Astrocyte (in vitro differentiated cells and primary cell): ENCODE data around the gene DENND10. TPM values are rescaled to one million over a fixed set of nuclear protein-coding genes. Genes with fewer than 3 reads are reported as not detected.
"Not testable (repeated sequence)": the region's sequence is repeated elsewhere in the genome, so short reads cannot be mapped to it uniquely, and the experiment has no call there.

Experiments
- DNase-seq: peaks from one replicate; pipeline ENCODE4 v3.0.0-alpha.2; 2010; ENCODE audit warnings: low read depth
- FAIRE-seq: peaks from 2 replicates; lab custom pipeline; 2011; peaks lifted over from hg19 to GRCh38; lab: Jason Lieb, UNC
- H2AFZ ChIP-seq: 2 replicates; pipeline ENCODE4 v1.6.0; 2012; ENCODE audit warnings: low read depth, low read length, inconsistent platforms
- H3K27ac ChIP-seq: 2 replicates; pipeline ENCODE4 v1.5.1; 2011; ENCODE audit warnings: low read depth, low read length, inconsistent platforms
- H3K27me3 ChIP-seq: 2 replicates; pipeline ENCODE4 v1.6.0; 2011; ENCODE audit warnings: low read length, inconsistent platforms; ENCODE audit not compliant: insufficient read depth
- H3K36me3 ChIP-seq: 2 replicates; pipeline ENCODE4 v1.5.1; 2011; ENCODE audit warnings: low read length, inconsistent platforms; ENCODE audit not compliant: insufficient read depth
- H3K4me1 ChIP-seq: 2 replicates; pipeline ENCODE4 v1.5.1; 2011; ENCODE audit warnings: low read length, inconsistent platforms; ENCODE audit not compliant: insufficient read depth
- H3K4me2 ChIP-seq: 2 replicates; pipeline ENCODE4 v1.6.0; 2012; ENCODE audit warnings: low read length, inconsistent platforms
- H3K4me3 ChIP-seq: 2 replicates; pipeline ENCODE4 v1.5.1; 2011; ENCODE audit warnings: low read depth, mild to moderate bottlenecking, low read length, inconsistent platforms; ENCODE audit not compliant: insufficient read depth
- H3K79me2 ChIP-seq: 2 replicates; pipeline ENCODE4 v1.6.0; 2012; ENCODE audit warnings: mild to moderate bottlenecking, low read length, inconsistent platforms; ENCODE audit not compliant: insufficient read depth
- H3K9ac ChIP-seq: 2 replicates; pipeline ENCODE4 v1.6.0; 2012; ENCODE audit warnings: mild to moderate bottlenecking, low read length, inconsistent platforms
- H3K9me3 ChIP-seq: 2 replicates; pipeline ENCODE4 v1.5.1; 2012; ENCODE audit warnings: low read depth, mild to moderate bottlenecking, low read length, inconsistent platforms; ENCODE audit not compliant: insufficient read depth
- H4K20me1 ChIP-seq: 2 replicates; pipeline ENCODE4 v1.6.0; 2012; ENCODE audit warnings: low read length, inconsistent platforms; ENCODE audit not compliant: insufficient read depth
- H3K27ac Mint-ChIP-seq: one replicate; pipeline ENCODE4 v1.8.0; 2021; ENCODE audit warnings: mild to moderate bottlenecking, mixed read lengths; ENCODE audit not compliant: unreplicated experiment
- H3K27me3 Mint-ChIP-seq: one replicate; pipeline ENCODE4 v1.8.0; 2021; ENCODE audit warnings: low read depth, mixed read lengths; ENCODE audit not compliant: unreplicated experiment
- H3K36me3 Mint-ChIP-seq: one replicate; pipeline ENCODE4 v1.8.0; 2021; ENCODE audit warnings: low read depth, mixed read lengths; ENCODE audit not compliant: unreplicated experiment
- H3K4me1 Mint-ChIP-seq: one replicate; pipeline ENCODE4 v1.8.0; 2021; ENCODE audit warnings: low read depth, mixed read lengths; ENCODE audit not compliant: unreplicated experiment
- H3K4me3 Mint-ChIP-seq: one replicate; pipeline ENCODE4 v1.8.0; 2021; ENCODE audit warnings: mild to moderate bottlenecking, moderate library complexity, mixed read lengths; ENCODE audit not compliant: unreplicated experiment
- H3K9me3 Mint-ChIP-seq: one replicate; pipeline ENCODE4 v1.8.0; 2021; ENCODE audit warnings: mild to moderate bottlenecking, mixed read lengths; ENCODE audit not compliant: unreplicated experiment
- CTCF ChIP-seq: IDR thresholded peaks from 2 replicates; pipeline ENCODE4 v1.5.1; 2011; ENCODE audit warnings: low read depth, mild to moderate bottlenecking, inconsistent platforms, low read length, moderate library complexity; ENCODE audit not compliant: insufficient read depth
- EZH2 ChIP-seq: IDR thresholded peaks from 2 replicates; pipeline ENCODE4 v1.6.1; 2012; ENCODE audit warnings: mild to moderate bottlenecking, low read length, inconsistent platforms; ENCODE audit not compliant: insufficient read depth
- total RNA-seq: library from RNA; stranded (reverse); gene quantifications from 2 replicates; pipeline ENCODE4 v1.2.1, GENCODE V29; 2021

DENND10 gene
- total RNA-seq, 1 donor from 2014 or later: 41.8 TPM

GRCh38 chr10:119149157-119149556, 45.2 kb downstream of the DENND10 start:
- Mint-ChIP-seq H3K36me3 (peaks cover 24% of the 10 kb centered on the region), H3K27ac (no peak overlapping the region), H3K27me3 (no peaks in the 10 kb centered on the region), H3K4me1 (no peaks in the 10 kb centered on the region), H3K9me3 (no peaks in the 10 kb centered on the region), H3K4me3 (no peak overlapping the region)
- H3K4me2 ChIP-seq: no peak overlapping the region
- H3K36me3 ChIP-seq: no peaks in the 10 kb centered on the region
- no peaks in the 10 kb centered on the region for H3K9me3 ChIP-seq
- no peak for DNase-seq
- H3K79me2 ChIP-seq: no peaks in the 10 kb centered on the region
- H3K27ac ChIP-seq: no peak overlapping the region
- TF ChIP-seq CTCF (no peak), EZH2 (no peak)
- no peaks in the 10 kb centered on the region for H4K20me1 ChIP-seq
- no peak for FAIRE-seq
- no peak overlapping the region for H3K4me3 ChIP-seq
- H3K4me1 ChIP-seq: no peaks in the 10 kb centered on the region
- no peaks in the 10 kb centered on the region for H3K27me3 ChIP-seq
- no peak overlapping the region for H2AFZ ChIP-seq
- H3K9ac ChIP-seq: no peak overlapping the region

GRCh38 chr10:119149729-119150128, 45.8 kb downstream of the DENND10 start:
- no peaks in the 10 kb centered on the region for H3K4me1 ChIP-seq
- H3K79me2 ChIP-seq: no peaks in the 10 kb centered on the region
- no peaks in the 10 kb centered on the region for H3K27me3 Mint-ChIP-seq
- no peaks in the 10 kb centered on the region for H3K9me3 ChIP-seq
- H2AFZ ChIP-seq: no peak overlapping the region
- no peak overlapping the region for H3K27ac Mint-ChIP-seq
- H3K36me3 Mint-ChIP-seq: peaks cover 30% of the 10 kb centered on the region
- no peaks in the 10 kb centered on the region for H3K9me3 Mint-ChIP-seq
- no peak overlapping the region for H3K4me3 Mint-ChIP-seq
- FAIRE-seq: no peak
- peaks cover 2% of the 10 kb centered on the region for H3K36me3 ChIP-seq
- no peak overlapping the region for H3K4me3 ChIP-seq
- no peak for DNase-seq
- no peaks in the 10 kb centered on the region for H3K4me1 Mint-ChIP-seq
- H3K9ac ChIP-seq: no peak overlapping the region
- H4K20me1 ChIP-seq: no peaks in the 10 kb centered on the region
- no peak overlapping the region for H3K27ac ChIP-seq
- no peaks in the 10 kb centered on the region for H3K27me3 ChIP-seq
- no peak for TF ChIP-seq EZH2
- TF ChIP-seq CTCF: peak; percentile 3
- no peak overlapping the region for H3K4me2 ChIP-seq

GRCh38 chr10:119151601-119152000, 47.7 kb downstream of the DENND10 start:
- not testable (repeated sequence) for H3K4me1 Mint-ChIP-seq, H3K4me2 ChIP-seq
- H3K36me3 Mint-ChIP-seq: peaks cover 36% of the 10 kb centered on the region

More at GRCh38 chr10:119151601-119152000, 47.7 kb downstream of the DENND10 start:
- H2AFZ ChIP-seq, H3K27me3 ChIP-seq, H3K9me3 ChIP-seq, FAIRE-seq, H3K27ac Mint-ChIP-seq, H3K4me3 ChIP-seq, H3K4me1 ChIP-seq, H3K27me3 Mint-ChIP-seq, DNase-seq, H3K36me3 ChIP-seq, H3K9ac ChIP-seq, H3K4me3 Mint-ChIP-seq, H4K20me1 ChIP-seq, H3K27ac ChIP-seq, H3K9me3 Mint-ChIP-seq, H3K79me2 ChIP-seq: not testable (repeated sequence)
